Measurements from ENCODE around the gene MROH9. TPM values are rescaled to one million over a fixed set of nuclear protein-coding genes. Genes with fewer than 3 reads are reported as not detected.

The MROH9 gene
- total and polyA plus RNA-seq, 2 of the 8 experiments (the other 6 are each of a cell fraction or from before 2014, with no cell fraction given): not detected

- TF ChIP-seq ATF3 (IDR thresholded peaks at IDR 0.05; ENCODE audit: insufficient read depth, low read depth, low read length) (no peak), CBX8 (IDR thresholded peaks at IDR 0.05; ENCODE audit: borderline replicate concordance, low read depth, low read length) (no peak), CHD1 (IDR thresholded peaks at IDR 0.05; ENCODE audit: low read depth, low read length) (no peak), HDAC6 (IDR thresholded peaks at IDR 0.05; ENCODE audit: low read depth, low read length) (no peak)
- TF ChIP-seq, protein P1, sequence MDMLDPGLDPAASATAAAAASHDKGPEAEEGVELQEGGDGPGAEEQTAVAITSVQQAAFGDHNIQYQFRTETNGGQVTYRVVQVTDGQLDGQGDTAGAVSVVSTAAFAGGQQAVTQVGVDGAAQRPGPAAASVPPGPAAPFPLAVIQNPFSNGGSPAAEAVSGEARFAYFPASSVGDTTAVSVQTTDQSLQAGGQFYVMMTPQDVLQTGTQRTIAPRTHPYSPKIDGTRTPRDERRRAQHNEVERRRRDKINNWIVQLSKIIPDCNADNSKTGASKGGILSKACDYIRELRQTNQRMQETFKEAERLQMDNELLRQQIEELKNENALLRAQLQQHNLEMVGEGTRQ (IDR thresholded peaks at IDR 0.05; ENCODE audit: low read length): no peak
Measured at GRCh38 chr1:171037626-171038025, 102.3 kb downstream of the MROH9 start (continued).
